ENCODE data around the gene TNNT1.
"Not testable (repeated sequence)": the region's sequence is repeated elsewhere in the genome, so short reads cannot be mapped to it uniquely, and the experiment has no call there.

The TNNT1 gene

GRCh38 chr19:55136399-55137102 lies 12.5 kb downstream of the TNNT1 start:
- DNase-seq: no peak

- no peak for DNase-seq
Measured at GRCh38 chr19:55134736-55135135, 14.3 kb downstream of the TNNT1 start.

GRCh38 chr19:55133639-55134444 lies 15.2 kb downstream of the TNNT1 start:
- peak; percentile 77 for DNase-seq

GRCh38 chr19:55132453-55133129 lies 16.4 kb downstream of the TNNT1 start:
- no peak for DNase-seq

- no peak for DNase-seq
Measured at GRCh38 chr19:55131421-55131820, 17.6 kb downstream of the TNNT1 start.

GRCh38 chr19:55119053-55119452 lies 30.0 kb downstream of the TNNT1 start:
- DNase-seq: no peak

GRCh38 chr19:55118401-55118991 lies 30.5 kb downstream of the TNNT1 start:
- DNase-seq: no peak

- DNase-seq: peak; percentile 99
Measured at GRCh38 chr19:55117663-55118391, 31.2 kb downstream of the TNNT1 start.

GRCh38 chr19:55116859-55117662 lies 31.9 kb downstream of the TNNT1 start, which contains the start of gene PPP1R12C:
Gene PPP1R12C, minus strand, starts transcription at chr19:55117637. Its CDS starts 94 bp downstream, at chr19:55117543.
- no peak for DNase-seq

GRCh38 chr19:55116232-55116858 lies 32.7 kb downstream of the TNNT1 start:
- peak; percentile 54 for DNase-seq

- no peak for DNase-seq
Measured at GRCh38 chr19:55115446-55116065, 33.5 kb downstream of the TNNT1 start.

- DNase-seq: no peak
Measured at GRCh38 chr19:55114566-55115145, 34.4 kb downstream of the TNNT1 start.

GRCh38 chr19:55113570-55114039 lies 35.4 kb downstream of the TNNT1 start:
- DNase-seq: peak; percentile 50

GRCh38 chr19:55112777-55113569 lies 36.0 kb downstream of the TNNT1 start:
- no peak for DNase-seq

GRCh38 chr19:55112246-55112776 lies 36.7 kb downstream of the TNNT1 start:
- DNase-seq: no peak

GRCh38 chr19:55111238-55111831 lies 37.7 kb downstream of the TNNT1 start:
- DNase-seq: no peak

GRCh38 chr19:55109527-55110291 lies 39.3 kb downstream of the TNNT1 start:
- DNase-seq: no peak

GRCh38 chr19:55107252-55107651 lies 41.8 kb downstream of the TNNT1 start:
- DNase-seq: not testable (repeated sequence)
